Measurements from ENCODE around the gene INPP5J. TPM values are rescaled to one million over a fixed set of nuclear protein-coding genes. Genes with fewer than 3 reads are reported as not detected.

INPP5J gene
- total RNA-seq, 2 experiments from 2014 or later = not detected

DNA sequence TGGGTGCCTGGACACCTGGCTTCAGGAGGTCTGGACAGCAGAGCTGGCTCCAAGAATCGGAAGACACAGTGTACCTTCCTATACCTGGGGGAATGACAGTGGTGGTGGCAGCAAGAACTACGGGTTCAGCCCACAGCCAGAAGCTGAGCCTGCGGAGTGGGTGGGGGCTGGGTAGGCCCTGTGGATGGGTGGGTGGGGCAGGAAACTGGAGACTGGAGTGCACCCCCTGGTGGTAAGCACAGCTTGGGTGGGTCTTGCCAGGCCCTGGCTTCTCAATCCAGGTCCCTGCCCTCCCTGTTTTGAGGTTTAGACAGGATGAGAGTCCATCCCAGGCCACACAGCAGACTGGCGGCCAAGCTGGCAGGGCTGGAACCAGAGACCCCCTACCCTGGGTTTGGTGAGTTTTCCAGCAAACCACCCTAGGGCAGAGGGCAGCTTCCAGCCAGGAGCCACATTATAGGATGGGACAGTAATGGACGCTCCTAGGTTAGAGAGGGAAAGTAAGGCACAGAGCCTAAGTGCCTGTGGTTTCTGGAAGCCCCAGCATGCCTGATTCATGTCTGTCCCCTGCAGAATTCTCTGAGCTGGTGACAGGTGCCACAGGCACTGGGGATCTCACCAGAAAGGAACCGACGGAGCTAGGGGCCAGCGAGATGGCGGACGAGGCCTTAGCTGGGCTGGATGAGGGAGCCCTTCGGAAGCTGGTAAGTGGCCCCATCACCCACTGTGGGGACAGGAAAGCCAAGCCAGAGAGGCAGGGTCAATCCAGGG, 40.0 kb upstream of the INPP5J start:
- ChIA-PET CTCF (interaction anchor here (0.9 to 4.5 kb wide), 11 partner anchors 19 to 448 kb away, joined by 3 to 42 read pairs (median 4); partner anchors contain the start of gene SELENOM), POLR2A (interaction anchor here (1.1 to 4.1 kb wide), 6 partner anchors 21 to 448 kb away, joined by 3 to 40 read pairs (median 6); partner anchors contain the start of genes MORC2, SELENOM and TUG1)
- peak; percentile 57 for DNase-seq
- H3K27ac Mint-ChIP-seq = no peak overlapping the region
- H3K9me3 Mint-ChIP-seq = no peaks in the 10 kb centered on the region
- H3K4me1 Mint-ChIP-seq = peaks cover 40% of the 10 kb centered on the region
- H3K27me3 Mint-ChIP-seq = no peaks in the 10 kb centered on the region
- peak overlapping the region; percentile 85 for H3K4me3 Mint-ChIP-seq
- H3K36me3 Mint-ChIP-seq (ENCODE audit: low read depth) = peaks cover under 1% of the 10 kb centered on the region

DNA sequence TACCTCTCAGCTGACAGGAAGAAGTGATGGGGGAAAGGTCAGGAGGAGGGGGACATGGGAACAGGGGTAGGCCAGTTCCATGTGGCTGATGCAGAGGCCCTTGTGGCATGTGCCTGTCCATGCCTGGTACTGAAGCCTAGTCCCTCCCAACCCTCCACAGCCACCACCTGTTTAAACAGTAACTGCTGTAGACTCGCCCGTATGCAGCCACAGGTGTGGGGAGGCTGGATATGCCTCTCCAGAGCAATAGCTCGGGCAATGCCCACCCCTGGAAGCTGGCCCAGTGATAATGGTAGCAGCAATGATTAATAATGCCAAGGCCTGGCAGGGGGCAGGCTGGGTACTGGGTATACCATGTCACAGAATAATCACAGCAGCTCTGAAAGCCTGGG, 39.4 kb upstream of the INPP5J start:
- ChIA-PET CTCF (interaction anchor here (0.9 to 4.5 kb wide), 7 partner anchors 19 to 320 kb away, joined by 3 to 42 read pairs (median 4); partner anchors contain the start of gene SELENOM), POLR2A (interaction anchor here (0.5 to 4.1 kb wide), 8 partner anchors 21 to 729 kb away, joined by 3 to 40 read pairs (median 4); partner anchors contain the start of genes MORC2, SELENOM and TUG1)
- Mint-ChIP-seq H3K9me3 (no peaks in the 10 kb centered on the region), H3K4me1 (peaks cover 40% of the 10 kb centered on the region), H3K36me3 (ENCODE audit: low read depth) (peaks cover 4% of the 10 kb centered on the region), H3K27me3 (no peaks in the 10 kb centered on the region), H3K27ac (no peak overlapping the region), H3K4me3 (peak overlapping the region; percentile 82)
- DNase-seq = no peak

DNA sequence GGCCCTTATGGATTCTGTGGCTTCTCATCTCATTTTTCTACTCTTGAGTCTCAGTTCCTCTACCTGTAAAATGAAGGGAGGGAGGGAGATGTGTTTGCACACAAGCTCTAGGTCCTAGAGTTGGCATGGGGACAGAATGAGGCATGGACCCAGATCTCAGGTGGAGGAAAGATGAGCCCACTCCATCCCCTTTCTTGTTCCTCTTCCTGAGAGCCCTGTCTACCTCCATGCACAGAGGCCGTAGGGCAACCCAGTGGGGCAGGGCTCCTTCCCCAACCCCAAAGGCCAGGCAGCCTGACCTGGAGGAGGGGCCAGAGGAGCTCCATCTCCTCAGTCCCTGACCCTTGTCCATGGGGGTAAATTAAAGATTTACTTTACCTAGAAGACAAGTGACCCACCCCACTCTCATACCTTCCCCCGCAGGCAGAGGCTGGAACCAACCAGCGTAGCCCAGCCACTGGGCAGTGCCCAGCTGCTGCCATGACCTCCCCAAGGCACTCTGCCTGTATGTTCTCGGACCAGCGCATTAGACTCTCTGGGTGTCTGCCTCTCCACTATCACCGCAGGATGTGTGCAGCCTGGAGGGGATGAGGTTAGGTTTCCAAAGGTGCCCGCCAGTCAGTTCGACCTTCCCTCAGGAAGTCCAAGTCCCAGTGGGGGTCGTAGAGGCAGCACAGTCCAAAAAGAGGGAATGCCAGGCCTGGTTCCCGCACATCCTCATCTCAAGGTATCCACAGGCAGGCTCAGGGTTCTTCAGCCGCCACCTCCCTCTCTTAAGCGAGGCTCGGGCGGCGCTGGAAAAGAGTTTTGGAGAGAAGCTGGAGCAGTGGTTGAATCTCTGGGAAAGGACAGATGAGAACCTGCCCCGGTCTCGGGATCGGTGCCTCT, 38.6 kb upstream of the INPP5J start:
- peak; percentile 25 for DNase-seq
- peak overlapping the region; percentile 61 for H3K27ac Mint-ChIP-seq
- H3K4me3 Mint-ChIP-seq = peak overlapping the region; percentile 82
- H3K36me3 Mint-ChIP-seq (ENCODE audit: low read depth) = peaks cover 4% of the 10 kb centered on the region
- peaks cover 40% of the 10 kb centered on the region for H3K4me1 Mint-ChIP-seq
- CTCF ChIA-PET = interaction anchor here (0.8 to 4.5 kb wide), 23 partner anchors 11 to 449 kb away, joined by 3 to 42 read pairs (median 6); partner anchors contain the start of genes MORC2, RNF185, SELENOM and SLC35E4
- POLR2A ChIA-PET = interaction anchor here (0.5 to 4.1 kb wide), 19 partner anchors 10 to 730 kb away, joined by 3 to 40 read pairs (median 4); partner anchors contain the start of genes MORC2, PIK3IP1, SELENOM and TUG1
- H3K9me3 Mint-ChIP-seq = no peaks in the 10 kb centered on the region
- no peaks in the 10 kb centered on the region for H3K27me3 Mint-ChIP-seq

DNA sequence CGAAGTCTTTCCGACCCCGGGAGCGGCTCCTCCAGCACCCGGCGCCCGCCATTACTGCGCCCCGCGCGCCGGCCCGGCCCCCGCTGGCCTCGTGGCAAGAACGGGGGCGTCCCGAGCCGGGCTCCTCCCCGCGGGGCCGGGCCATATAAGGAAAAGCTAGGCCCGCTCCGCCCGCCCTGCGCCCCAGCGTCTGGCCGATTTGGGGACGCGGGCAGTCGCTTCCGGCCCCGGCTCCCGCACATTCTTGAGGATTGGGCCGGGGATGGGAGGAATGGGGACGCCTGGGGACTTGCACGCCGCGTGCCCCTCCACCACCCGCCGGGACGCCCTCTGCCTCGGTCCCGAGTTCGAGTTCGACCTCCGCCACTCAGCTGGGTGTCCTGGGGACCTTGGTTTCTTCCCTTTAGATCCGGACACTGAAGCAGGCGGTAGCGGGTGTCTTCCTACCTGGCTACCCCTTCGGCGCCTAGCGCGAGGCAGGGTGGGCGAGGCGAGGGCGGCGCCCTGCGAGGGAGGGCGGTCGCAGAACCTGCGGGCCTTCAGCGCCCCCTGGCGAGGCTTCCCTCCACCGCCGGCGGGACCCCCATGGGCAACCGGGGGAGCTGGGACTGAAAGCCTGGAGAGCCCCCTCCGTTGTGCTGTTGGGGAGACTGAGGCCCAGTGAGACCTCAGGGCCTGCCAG, 37.8 kb upstream of the INPP5J start:
- no peaks in the 10 kb centered on the region for H3K27me3 Mint-ChIP-seq
- DNase-seq = peak; percentile 89
- peak overlapping the region; percentile 82 for H3K4me3 Mint-ChIP-seq
- peaks cover 4% of the 10 kb centered on the region for H3K36me3 Mint-ChIP-seq (ENCODE audit: low read depth)
- ChIA-PET POLR2A (interaction anchor here (0.5 to 4.1 kb wide), 19 partner anchors 9 to 450 kb away, joined by 3 to 40 read pairs (median 4); partner anchors contain the start of genes MORC2, PIK3IP1, SELENOM and TUG1), CTCF (interaction anchor here (0.5 to 4.5 kb wide), 29 partner anchors 10 to 450 kb away, joined by 3 to 42 read pairs (median 5); partner anchors contain the start of genes MORC2, RNF185, SELENOM and SLC35E4)
- H3K27ac Mint-ChIP-seq = peak overlapping the region; percentile 73
- H3K9me3 Mint-ChIP-seq = no peaks in the 10 kb centered on the region
- H3K4me1 Mint-ChIP-seq = peaks cover 40% of the 10 kb centered on the region

DNA sequence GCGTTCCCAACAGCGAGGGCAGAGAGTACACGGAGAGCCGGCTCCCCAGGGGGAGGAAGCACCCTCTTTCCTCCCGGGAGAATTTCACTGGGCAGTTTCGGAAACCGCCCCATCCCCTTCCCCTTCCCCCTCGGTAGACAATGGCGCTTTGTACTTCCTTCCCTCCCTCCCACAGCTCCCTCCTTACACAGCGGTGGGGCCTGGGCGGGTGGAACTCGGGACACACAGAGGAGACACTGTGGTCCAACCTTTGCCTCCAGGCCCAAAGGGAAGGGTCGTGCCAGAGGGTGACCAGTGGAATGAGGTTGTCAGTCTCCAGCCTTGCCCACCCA, 37.3 kb upstream of the INPP5J start:
- peaks cover 39% of the 10 kb centered on the region for H3K4me1 Mint-ChIP-seq
- POLR2A ChIA-PET = interaction anchor here (0.8 to 4.1 kb wide), 11 partner anchors 18 to 450 kb away, joined by 3 to 40 read pairs (median 4); partner anchors contain the start of genes MORC2, PIK3IP1, SELENOM and TUG1

DNA sequence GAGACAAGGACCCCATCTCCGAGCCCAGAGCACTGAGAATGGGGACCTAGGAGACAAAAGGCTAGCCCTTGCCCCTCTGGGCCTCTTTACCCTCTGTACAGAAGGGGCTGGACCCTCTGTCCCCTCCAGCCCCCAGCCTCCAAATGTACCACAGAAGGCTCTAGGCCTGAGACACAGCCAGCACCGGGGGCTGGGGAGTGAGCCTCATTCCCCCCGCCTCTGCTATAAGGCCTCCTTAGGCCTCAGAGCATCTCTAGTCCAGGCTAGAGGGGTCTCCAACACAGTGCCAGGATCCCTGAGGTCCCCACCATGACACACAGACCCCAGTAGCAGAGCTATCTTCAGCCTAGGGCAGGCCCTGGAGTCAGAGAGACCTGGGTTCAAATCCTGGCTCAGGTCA, 36.8 kb upstream of the INPP5J start:
- Mint-ChIP-seq H3K4me3 (peak overlapping the region; percentile 76), H3K4me1 (peaks cover 35% of the 10 kb centered on the region), H3K27ac (no peak overlapping the region), H3K36me3 (ENCODE audit: low read depth) (peaks cover 4% of the 10 kb centered on the region), H3K9me3 (no peaks in the 10 kb centered on the region), H3K27me3 (no peaks in the 10 kb centered on the region)
- POLR2A ChIA-PET = interaction anchor here (1.4 to 4.1 kb wide), 6 partner anchors 21 to 451 kb away, joined by 3 to 40 read pairs (median 6); partner anchors contain the start of genes MORC2, SELENOM and TUG1
- CTCF ChIA-PET = interaction anchor here (0.7 to 4.5 kb wide), 11 partner anchors 9 to 323 kb away, joined by 3 to 42 read pairs (median 9); partner anchors contain the start of genes MORC2, RNF185, SELENOM and TUG1
- no peak for DNase-seq

More for the DNA sequence above, 37.3 kb upstream of the INPP5J start:
- H3K27ac Mint-ChIP-seq = peak overlapping the region; percentile 73
- DNase-seq = no peak
- CTCF ChIA-PET = interaction anchor here (0.5 to 4.5 kb wide), 23 partner anchors 9 to 450 kb away, joined by 3 to 42 read pairs (median 6); partner anchors contain the start of genes MORC2, RNF185, SELENOM and SLC35E4
- peaks cover 4% of the 10 kb centered on the region for H3K36me3 Mint-ChIP-seq (ENCODE audit: low read depth)
- H3K4me3 Mint-ChIP-seq = peak overlapping the region; percentile 76
- no peaks in the 10 kb centered on the region for H3K27me3 Mint-ChIP-seq
- H3K9me3 Mint-ChIP-seq = no peaks in the 10 kb centered on the region

DNA sequence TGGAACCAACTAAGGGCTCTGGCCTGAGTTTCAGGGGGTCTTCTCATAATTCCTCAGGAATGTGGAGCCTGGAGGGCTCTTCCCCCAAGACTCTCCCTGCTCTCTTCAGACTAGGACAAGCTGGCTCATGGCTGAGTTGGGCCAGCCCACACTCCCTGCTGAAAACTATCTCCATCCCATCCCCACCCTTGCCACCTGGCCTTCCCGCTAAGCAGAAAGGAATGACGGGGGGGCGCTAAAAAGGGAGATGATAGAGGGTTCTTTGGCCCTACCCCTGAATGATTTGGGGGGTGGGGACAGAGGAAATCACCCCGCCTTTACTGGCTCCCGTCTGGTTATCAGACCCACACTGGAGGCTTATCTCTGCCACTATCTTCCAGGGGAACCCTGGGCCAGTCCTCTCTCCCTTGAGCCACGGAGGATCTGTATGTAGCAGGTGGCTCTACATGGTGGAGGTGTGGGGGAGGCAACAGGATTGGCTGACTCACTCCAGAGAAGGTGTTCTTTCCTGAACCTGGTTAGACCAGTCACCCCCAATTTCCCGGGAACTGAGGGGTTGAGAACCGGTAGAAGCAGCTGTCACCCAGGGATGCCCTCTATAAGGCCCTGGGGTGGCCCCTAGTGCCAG, 35.9 kb upstream of the INPP5J start:
- peaks cover 4% of the 10 kb centered on the region for H3K36me3 Mint-ChIP-seq (ENCODE audit: low read depth)
- ChIA-PET POLR2A (interaction anchor here (2.0 kb wide), 1 partner anchor 20 kb away, joined by 9 read pairs; the partner anchor contains the start of gene SELENOM), CTCF (interaction anchor here (0.7 to 2.8 kb wide), 2 partner anchors 8 to 18 kb away, joined by 3 to 17 read pairs; no protein-coding TSS in a partner anchor)
- no peak for DNase-seq
- H3K27me3 Mint-ChIP-seq = no peaks in the 10 kb centered on the region
- H3K4me1 Mint-ChIP-seq = peaks cover 31% of the 10 kb centered on the region
- no peaks in the 10 kb centered on the region for H3K9me3 Mint-ChIP-seq
- H3K27ac Mint-ChIP-seq = no peak overlapping the region
- H3K4me3 Mint-ChIP-seq = no peak overlapping the region

DNA sequence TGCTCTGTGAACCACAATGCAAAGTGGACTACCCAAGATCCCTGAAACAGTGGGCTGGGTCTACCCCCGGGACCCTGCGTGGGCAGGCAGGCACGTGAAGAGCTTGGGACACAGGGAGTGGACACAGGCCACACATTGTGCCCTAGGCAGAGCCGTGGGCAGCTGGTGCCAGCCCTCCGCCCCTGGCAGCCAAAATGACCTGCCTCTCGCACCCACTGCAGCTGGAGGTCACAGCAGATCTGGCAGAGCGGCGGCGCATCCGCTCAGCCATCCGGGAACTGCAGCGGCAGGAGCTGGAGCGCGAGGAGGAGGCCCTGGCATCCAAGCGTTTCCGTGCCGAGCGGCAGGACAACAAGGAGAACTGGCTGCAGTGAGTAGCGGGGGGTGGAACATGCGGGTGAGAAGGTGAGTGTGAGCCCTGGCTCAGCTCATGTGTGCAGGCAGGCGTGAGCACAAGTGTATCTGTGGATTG, 35.0 kb upstream of the INPP5J start:
- H3K9me3 Mint-ChIP-seq = no peaks in the 10 kb centered on the region
- H3K27me3 Mint-ChIP-seq = no peaks in the 10 kb centered on the region
- no peak overlapping the region for H3K27ac Mint-ChIP-seq
- no peak for DNase-seq
- CTCF ChIA-PET = no interaction called here
- H3K4me1 Mint-ChIP-seq = peaks cover 22% of the 10 kb centered on the region
- H3K36me3 Mint-ChIP-seq (ENCODE audit: low read depth) = peaks cover 4% of the 10 kb centered on the region
- POLR2A ChIA-PET = no interaction called here
- no peak overlapping the region for H3K4me3 Mint-ChIP-seq

DNA sequence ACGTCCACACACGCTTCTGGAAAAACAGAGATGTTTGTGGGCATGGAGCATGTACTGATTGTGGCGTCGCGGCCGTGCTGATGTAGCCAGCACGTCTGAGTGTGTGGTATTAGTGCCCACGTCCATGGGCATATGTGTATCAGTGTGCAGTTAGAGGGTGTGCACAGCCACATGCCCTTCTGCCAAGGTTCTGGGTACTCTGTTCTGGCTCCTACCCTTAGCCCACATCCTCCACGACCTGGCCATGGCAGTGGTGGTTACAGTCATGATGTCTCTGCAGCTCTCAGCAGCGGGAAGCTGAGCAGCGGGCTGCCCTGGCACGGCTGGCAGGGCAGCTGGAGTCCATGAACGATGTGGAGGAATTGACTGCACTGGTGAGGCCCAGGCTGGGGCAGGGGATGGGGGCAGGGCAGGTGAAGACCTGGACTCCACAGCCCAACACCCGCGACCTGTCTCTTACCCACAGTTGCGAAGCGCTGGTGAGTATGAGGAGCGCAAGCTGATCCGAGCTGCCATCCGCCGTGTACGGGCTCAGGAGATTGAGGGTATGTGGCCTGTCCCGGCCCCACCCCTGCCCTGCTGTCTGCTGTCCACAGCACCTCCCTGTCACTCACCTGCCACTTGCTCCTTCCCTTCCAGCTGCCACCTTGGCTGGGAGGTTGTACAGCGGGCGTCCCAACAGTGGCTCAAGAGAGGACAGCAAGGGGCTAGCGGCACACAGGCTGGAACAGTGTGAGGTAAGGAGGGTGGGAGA, 34.4 kb upstream of the INPP5J start:
- no peaks in the 10 kb centered on the region for H3K9me3 Mint-ChIP-seq
- peaks cover 15% of the 10 kb centered on the region for H3K4me1 Mint-ChIP-seq
- ChIA-PET CTCF (no interaction called here), POLR2A (no interaction called here)
- no peak overlapping the region for H3K27ac Mint-ChIP-seq
- DNase-seq = no peak
- H3K27me3 Mint-ChIP-seq = no peaks in the 10 kb centered on the region
- H3K4me3 Mint-ChIP-seq = no peak overlapping the region
- peaks cover 4% of the 10 kb centered on the region for H3K36me3 Mint-ChIP-seq (ENCODE audit: low read depth)

DNA sequence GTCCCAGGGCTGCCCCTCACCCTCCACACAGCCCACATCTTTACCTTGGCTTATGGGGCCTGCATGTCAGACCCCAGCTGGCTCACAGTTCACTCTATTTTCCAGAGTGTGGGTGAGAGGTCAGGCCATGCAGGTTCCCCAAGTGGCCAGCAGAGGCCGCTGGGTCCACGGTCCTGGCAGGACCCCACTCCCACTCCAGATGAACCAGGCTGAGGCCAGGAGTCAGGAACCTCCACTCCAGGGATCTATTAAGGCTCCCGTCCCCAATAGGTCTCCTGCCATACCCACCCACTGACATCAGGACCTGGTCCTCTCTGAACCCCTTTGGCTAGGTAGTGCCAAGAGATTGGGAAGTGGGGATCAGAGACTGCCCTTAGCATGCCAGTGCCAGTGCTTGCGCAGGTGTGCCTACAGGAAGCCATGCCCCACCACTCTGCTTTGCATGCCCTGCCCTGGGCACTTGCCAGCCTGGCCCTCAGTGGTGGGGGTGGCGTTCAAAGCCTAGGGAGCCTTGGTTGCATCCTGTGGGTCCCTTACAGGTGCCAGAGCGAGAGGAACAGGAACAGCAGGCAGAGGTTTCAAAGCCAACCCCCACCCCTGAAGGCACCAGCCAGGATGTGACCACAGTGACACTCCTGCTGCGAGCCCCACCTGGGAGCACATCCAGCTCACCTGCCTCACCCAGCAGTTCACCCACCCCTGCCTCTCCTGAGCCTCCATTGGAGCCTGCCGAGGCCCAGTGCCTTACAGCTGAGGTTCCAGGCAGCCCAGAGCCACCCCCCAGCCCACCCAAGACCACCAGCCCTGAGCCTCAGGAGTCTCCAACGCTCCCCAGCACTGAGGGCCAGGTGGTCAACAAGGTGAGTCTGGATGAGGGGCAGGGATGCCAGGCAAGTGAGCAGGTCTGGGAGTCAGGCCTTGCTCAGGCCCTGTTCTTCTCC, 33.3 kb upstream of the INPP5J start:
- H3K4me1 Mint-ChIP-seq = peaks cover 5% of the 10 kb centered on the region
- ChIA-PET CTCF (no interaction called here), POLR2A (no interaction called here)
- H3K4me3 Mint-ChIP-seq = no peak overlapping the region
- DNase-seq = peak; percentile 46
- H3K9me3 Mint-ChIP-seq = no peaks in the 10 kb centered on the region
- no peaks in the 10 kb centered on the region for H3K27me3 Mint-ChIP-seq
- peaks cover 4% of the 10 kb centered on the region for H3K36me3 Mint-ChIP-seq (ENCODE audit: low read depth)
- no peak overlapping the region for H3K27ac Mint-ChIP-seq
